PFSK-1 (cell line): ENCODE measurements around the gene CATSPERZ.

Experiments
- FOXP2 ChIP-seq: optimal IDR thresholded peaks from 2 replicates; pipeline ENCODE3; 2011; ENCODE audit warnings: borderline replicate concordance, control low read depth, inconsistent platforms; ENCODE audit not compliant: insufficient read depth; ENCODE audit errors: extremely low read length, extremely low read depth
- POLR2AphosphoS5 ChIP-seq: IDR thresholded peaks from 2 replicates; pipeline ENCODE4 v1.6.1; 2012; ENCODE audit warnings: low read depth, mild to moderate bottlenecking, control low read depth, low read length, moderate library complexity
- REST ChIP-seq, 2 experiments: IDR thresholded peaks; 2 replicates each; pipeline versions ENCODE4 v1.6.1 to v1.8.0; 2011 to 2012; ENCODE audit warnings: low read depth in 2 of 2, low read length in 2 of 2, control low read depth in 1 of 2, inconsistent platforms in 1 of 2, mild to moderate bottlenecking in 1 of 2, moderate library complexity in 1 of 2; ENCODE audit not compliant: insufficient read depth in 1 of 2
- SIN3A ChIP-seq: IDR thresholded peaks from 2 replicates; pipeline ENCODE4 v1.6.1; 2012; ENCODE audit warnings: mild to moderate bottlenecking, low read length, moderate library complexity, borderline replicate concordance; ENCODE audit not compliant: insufficient read depth
- TAF1 ChIP-seq: IDR thresholded peaks from 2 replicates; pipeline ENCODE4 v1.6.1; 2012; ENCODE audit warnings: low read length, control low read depth, borderline replicate concordance; ENCODE audit not compliant: insufficient read depth

CATSPERZ gene

GRCh38 chr11:64318766-64319761, 18.9 kb downstream of the CATSPERZ start:
- TF ChIP-seq SIN3A, result no peak
- TF ChIP-seq REST (IDR thresholded peaks at IDR 0.05; ENCODE audit: insufficient read depth in 1 of 2, low read depth in 2 of 2, low read length in 2 of 2), result no peak
- no peak for TF ChIP-seq POLR2AphosphoS5
- TF ChIP-seq FOXP2, result no peak
- no peak for TF ChIP-seq TAF1

GRCh38 chr11:64320556-64320955, 20.4 kb downstream of the CATSPERZ start:
- TF ChIP-seq FOXP2, result no peak
- no peak for TF ChIP-seq REST (IDR thresholded peaks at IDR 0.05; ENCODE audit: insufficient read depth in 1 of 2, low read depth in 2 of 2, low read length in 2 of 2)
- no peak for TF ChIP-seq SIN3A
- no peak for TF ChIP-seq TAF1
- TF ChIP-seq POLR2AphosphoS5, result no peak

GRCh38 chr11:64321026-64321425, 20.9 kb downstream of the CATSPERZ start:
- no peak for TF ChIP-seq SIN3A
- no peak for TF ChIP-seq POLR2AphosphoS5
- no peak for TF ChIP-seq REST (IDR thresholded peaks at IDR 0.05; ENCODE audit: insufficient read depth in 1 of 2, low read depth in 2 of 2, low read length in 2 of 2)
- TF ChIP-seq FOXP2, result no peak
- TF ChIP-seq TAF1, result no peak

GRCh38 chr11:64321533-64321932, 21.4 kb downstream of the CATSPERZ start:
- no peak for TF ChIP-seq TAF1
- TF ChIP-seq SIN3A, result no peak
- TF ChIP-seq REST (IDR thresholded peaks at IDR 0.05; ENCODE audit: insufficient read depth in 1 of 2, low read depth in 2 of 2, low read length in 2 of 2), result no peak
- no peak for TF ChIP-seq POLR2AphosphoS5
- TF ChIP-seq FOXP2, result no peak

GRCh38 chr11:64322925-64323260, 22.7 kb downstream of the CATSPERZ start:
- TF ChIP-seq SIN3A (no peak), FOXP2 (no peak), REST (IDR thresholded peaks at IDR 0.05; ENCODE audit: insufficient read depth in 1 of 2, low read depth in 2 of 2, low read length in 2 of 2) (no peak), POLR2AphosphoS5 (no peak), TAF1 (no peak)
